Endothelial cell of umbilical vein (primary cell): ENCODE measurements around the gene CCND3. TPM values are rescaled to one million over a fixed set of nuclear protein-coding genes. Genes with fewer than 3 reads are reported as not detected.

Source experiments
- BruUV-seq: library from RNA; stranded (reverse); fragments of 400-500 nt; replicated peaks from 2 replicates; lab custom pipeline; 2021; lab: Mats Ljungman, UMichigan
- CTCF ChIA-PET: fragments of 300-600, 350-600 bp; sonication (Branson Sonifier 250); formaldehyde crosslinking; loops from one replicate; lab custom pipeline; 2021; ENCODE audit warnings: antibody characterized with exemption, inconsistent platforms; lab: Charles Lee
- POLR2A ChIA-PET: fragments of 300-600, 350-600 bp; sonication (Branson Sonifier 250); formaldehyde crosslinking; loops from one replicate; lab custom pipeline; 2021; ENCODE audit warnings: antibody characterized with exemption, inconsistent platforms; lab: Charles Lee
- DNase-seq: peaks from one replicate; pipeline ENCODE4 v3.0.0-alpha.2; 2011; ENCODE audit warnings: low read depth, low spot score
- FAIRE-seq: peaks from 2 replicates; lab custom pipeline; 2011; peaks lifted over from hg19 to GRCh38; lab: Jason Lieb, UNC
- H2AFZ ChIP-seq: 2 replicates; pipeline ENCODE4 v1.6.0; 2012; ENCODE audit warnings: low read depth, low read length, control low read depth, inconsistent platforms
- H3K27ac ChIP-seq: 2 replicates; pipeline ENCODE4 v1.5.1; 2011; ENCODE audit warnings: low read depth, mild to moderate bottlenecking, control low read depth, low read length, moderate library complexity; ENCODE audit not compliant: insufficient read depth
- H3K27me3 ChIP-seq, 2 experiments: 2 replicates each; pipeline versions ENCODE4 v1.6.0 to v1.6.1; 2011; ENCODE audit warnings: low read length in 2 of 2, mixed read lengths in 1 of 2; ENCODE audit not compliant: control insufficient read depth in 2 of 2, insufficient read depth in 2 of 2
- H3K36me3 ChIP-seq, 2 experiments: 2 replicates in 1 of 2; 3 replicates in 1 of 2; pipeline ENCODE4 v1.5.1; 2011; ENCODE audit warnings: low read length in 2 of 2, mild to moderate bottlenecking in 1 of 2, moderate library complexity in 1 of 2; ENCODE audit not compliant: control insufficient read depth in 2 of 2, insufficient read depth in 2 of 2; ENCODE audit errors: extremely low read depth in 1 of 2
- H3K4me1 ChIP-seq: 3 replicates; pipeline ENCODE4 v1.5.1; 2011; ENCODE audit warnings: mild to moderate bottlenecking, low read length; ENCODE audit not compliant: control insufficient read depth, insufficient read depth; ENCODE audit errors: extremely low read depth
- H3K4me2 ChIP-seq: 2 replicates; pipeline ENCODE4 v1.6.1; 2011; ENCODE audit warnings: low read length, control low read depth, mixed read lengths; ENCODE audit not compliant: insufficient read depth
- H3K4me3 ChIP-seq, 3 experiments: fragments of 200-600 bp in 1 of 3; sonication (generic), shearing (Covaris generic) in 1 of 3; replicated peaks in 1 of 3; 2 replicates each; pipeline ENCODE4 v1.5.1; 2011 to 2016; ENCODE audit warnings: control low read depth in 3 of 3, low read length in 3 of 3, mild to moderate bottlenecking in 2 of 3, inconsistent platforms in 1 of 3, low read depth in 1 of 3, moderate library complexity in 1 of 3; ENCODE audit not compliant: insufficient read depth in 1 of 3
- H3K79me2 ChIP-seq: 2 replicates; pipeline ENCODE4 v1.6.0; 2012; ENCODE audit warnings: low read length, inconsistent platforms; ENCODE audit not compliant: control insufficient read depth, insufficient read depth
- H3K9ac ChIP-seq: replicated peaks from 2 replicates; pipeline ENCODE3; 2011; ENCODE audit warnings: low read length, control low read depth; ENCODE audit not compliant: insufficient read depth; ENCODE audit errors: extremely low read depth
- H3K9me1 ChIP-seq: replicated peaks from 3 replicates; pipeline ENCODE4 v1.6.0; 2011; ENCODE audit warnings: mild to moderate bottlenecking, low read length; ENCODE audit not compliant: control insufficient read depth, insufficient read depth; ENCODE audit errors: extremely low read depth
- H3K9me3 ChIP-seq: replicated peaks from 2 replicates; pipeline ENCODE4 v1.5.1; 2012; ENCODE audit warnings: low read length, inconsistent platforms; ENCODE audit not compliant: control insufficient read depth, insufficient read depth
- H4K20me1 ChIP-seq: replicated peaks from 2 replicates; pipeline ENCODE3; 2011; ENCODE audit warnings: mild to moderate bottlenecking, low read length; ENCODE audit not compliant: control insufficient read depth, insufficient read depth; ENCODE audit errors: extremely low read depth
- EZH2 ChIP-seq: IDR thresholded peaks from 2 replicates; pipeline ENCODE4 v1.6.1; 2012; ENCODE audit warnings: borderline replicate concordance, low read depth, mild to moderate bottlenecking, moderate library complexity, low read length, inconsistent platforms; ENCODE audit not compliant: severe bottlenecking
- FOS ChIP-seq: IDR thresholded peaks from 2 replicates; pipeline ENCODE4 v1.6.1; 2011; ENCODE audit warnings: mild to moderate bottlenecking, low read length, moderate library complexity, borderline replicate concordance; ENCODE audit not compliant: insufficient read depth
- GATA2 ChIP-seq: IDR thresholded peaks from 2 replicates; pipeline ENCODE4 v1.7.0; 2011; ENCODE audit warnings: low read depth, mild to moderate bottlenecking, moderate library complexity, mixed read lengths, low read length; ENCODE audit not compliant: insufficient read length, insufficient read depth
- JUN ChIP-seq: IDR thresholded peaks from 2 replicates; pipeline ENCODE4 v1.6.1; 2011; ENCODE audit warnings: borderline replicate concordance, low read depth; ENCODE audit not compliant: insufficient read length, insufficient read depth
- MAX ChIP-seq: IDR thresholded peaks from 2 replicates; pipeline ENCODE4 v1.6.1; 2011; ENCODE audit not compliant: insufficient read depth, insufficient read length
- MYC ChIP-seq: IDR thresholded peaks from one replicate; pipeline ENCODE4 v1.6.1; 2011; ENCODE audit warnings: mild to moderate bottlenecking, low read depth, low read length
- POLR2A ChIP-seq: IDR thresholded peaks from 2 replicates; pipeline ENCODE4 v1.6.1; 2012; ENCODE audit warnings: low read depth, mild to moderate bottlenecking, control low read depth, low read length
- POLR2AphosphoS5 ChIP-seq: IDR thresholded peaks from 2 replicates; pipeline ENCODE4 v1.6.1; 2012; ENCODE audit warnings: low read depth, mild to moderate bottlenecking, control low read depth, low read length, moderate library complexity; ENCODE audit not compliant: insufficient read depth
- dilution Hi-C: fragments of 300-500 bp; cut with MboI; formaldehyde crosslinking; loops from one replicate; pipeline ENCODE4 v1.15.0; 2019; ENCODE audit warnings: low sequenced_read_pairs; ENCODE audit not compliant: extremely low pct_ligation_motif_present
- intact Hi-C: fragments of 100-400 bp; cut with micrococcal nuclease; formaldehyde crosslinking; loops from one replicate; pipeline ENCODE4 v1.10.0; 2022
- polyA plus RNA-seq, 4 experiments: library from polyadenylated mRNA; depleted of rRNA in 3 of 4; stranded (reverse) in 3 of 4; unstranded in 1 of 4; fragments of >200 nt; gene quantifications; 2 replicates each; pipeline versions ENCODE4 v1.2.1 to v1.2.3, GENCODE V29; 2011 to 2012; ENCODE audit warnings: missing spikeins in 1 of 4
- total RNA-seq: library from RNA; stranded (reverse); gene quantifications from 2 replicates; pipeline ENCODE4 v1.2.3, GENCODE V29; 2021
- TF ChIP-seq, protein P1 (sequence below), 2 donors: IDR thresholded peaks; 1 replicate in 1 of 2; 2 replicates in 1 of 2; pipeline ENCODE4 v1.5.1; 2011; ENCODE audit warnings: low read length in 2 of 2, mild to moderate bottlenecking in 2 of 2, moderate library complexity in 2 of 2, control low read depth in 1 of 2, inconsistent platforms in 1 of 2, low read depth in 1 of 2; ENCODE audit not compliant: insufficient read depth in 1 of 2; ENCODE audit errors: extremely low read depth in 1 of 2

CCND3 gene
- total and polyA plus RNA-seq, 2 donors (not counting 3 experiments of a cell fraction or from before 2014, with no cell fraction given) = 87.5 to 98.7 TPM

- intact Hi-C loops = loop anchor here (5.0 kb wide), 1 partner anchor 87 kb away; no protein-coding TSS in a partner anchor
- BruUV-seq = TSS peak; percentile 2
These were observed 1.5 kb downstream of the CCND3 start for GRCh38 chr6:41939848-41940758.

More at GRCh38 chr6:41939848-41940758, 1.5 kb downstream of the CCND3 start:
- DNase-seq (no peak), FAIRE-seq (peak; percentile 28)
- H3K79me2 ChIP-seq = peaks cover 45% of the 10 kb centered on the region
- peaks cover 34% of the 10 kb centered on the region for H3K4me1 ChIP-seq
- H4K20me1 ChIP-seq = no peaks in the 10 kb centered on the region
- peak overlapping the region; percentile 60 for H3K4me2 ChIP-seq
- H3K9ac ChIP-seq = peak overlapping the region; percentile 76
- H3K9me3 ChIP-seq = no peaks in the 10 kb centered on the region
- no peak overlapping the region for H3K27ac ChIP-seq
- CTCF ChIA-PET = interaction anchor here (1.0 to 8.5 kb wide), 11 partner anchors 10 to 159 kb away, joined by 3 to 149 read pairs (median 9); partner anchors contain the start of genes BYSL, MED20 and TOMM6
- H3K9me1 ChIP-seq = no peaks in the 10 kb centered on the region
- H2AFZ ChIP-seq = peak overlapping the region; percentile 65
- POLR2A ChIA-PET = interaction anchor here (1.0 to 1.1 kb wide), 2 partner anchors 105 to 152 kb away, joined by 3 to 4 read pairs; partner anchors contain the start of gene TOMM6
- H3K27me3 ChIP-seq = no peaks in the 10 kb centered on the region
- H3K36me3 ChIP-seq = peaks cover 8 to 19% of the 10 kb centered on the region in 2 experiments
- dilution Hi-C loops = no loop called here
- peak overlapping the region; percentile 58 to 88 (median 76) for H3K4me3 ChIP-seq
- TF ChIP-seq MYC (no peak), JUN (no peak), EZH2 (no peak), GATA2 (no peak), MAX (no peak), FOS (no peak), POLR2A (no peak), POLR2AphosphoS5 (no peak)
- TF ChIP-seq, protein P1, sequence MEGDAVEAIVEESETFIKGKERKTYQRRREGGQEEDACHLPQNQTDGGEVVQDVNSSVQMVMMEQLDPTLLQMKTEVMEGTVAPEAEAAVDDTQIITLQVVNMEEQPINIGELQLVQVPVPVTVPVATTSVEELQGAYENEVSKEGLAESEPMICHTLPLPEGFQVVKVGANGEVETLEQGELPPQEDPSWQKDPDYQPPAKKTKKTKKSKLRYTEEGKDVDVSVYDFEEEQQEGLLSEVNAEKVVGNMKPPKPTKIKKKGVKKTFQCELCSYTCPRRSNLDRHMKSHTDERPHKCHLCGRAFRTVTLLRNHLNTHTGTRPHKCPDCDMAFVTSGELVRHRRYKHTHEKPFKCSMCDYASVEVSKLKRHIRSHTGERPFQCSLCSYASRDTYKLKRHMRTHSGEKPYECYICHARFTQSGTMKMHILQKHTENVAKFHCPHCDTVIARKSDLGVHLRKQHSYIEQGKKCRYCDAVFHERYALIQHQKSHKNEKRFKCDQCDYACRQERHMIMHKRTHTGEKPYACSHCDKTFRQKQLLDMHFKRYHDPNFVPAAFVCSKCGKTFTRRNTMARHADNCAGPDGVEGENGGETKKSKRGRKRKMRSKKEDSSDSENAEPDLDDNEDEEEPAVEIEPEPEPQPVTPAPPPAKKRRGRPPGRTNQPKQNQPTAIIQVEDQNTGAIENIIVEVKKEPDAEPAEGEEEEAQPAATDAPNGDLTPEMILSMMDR (IDR thresholded peaks at IDR 0.05; ENCODE audit: extremely low read depth in 1 of 2, insufficient read depth in 1 of 2, low read depth in 1 of 2, low read length in 2 of 2) = no peak
